SK-N-SH treated with all-trans-retinoic acid at 6 μM for 48 hours (cell line): ENCODE results near the gene KLHL26.

Source experiments
- ARNTL ChIP-seq: fragments of 450-650 bp; formaldehyde crosslinking; IDR thresholded peaks from 2 replicates; pipeline ENCODE4 v1.5.0; 2020; ENCODE audit warnings: low read depth, mild to moderate bottlenecking, moderate library complexity, borderline replicate concordance
- CSDC2 ChIP-seq: fragments of 250-450 bp; sonication (Bioruptor Pico); IDR thresholded peaks from 2 replicates; pipeline ENCODE4 v1.5.0; 2020; ENCODE audit warnings: mild to moderate bottlenecking, moderate library complexity
- ESRRG ChIP-seq: fragments of 250-450 bp; sonication (Bioruptor Pico); IDR thresholded peaks from 2 replicates; pipeline ENCODE4 v1.6.1; 2021; ENCODE audit warnings: mild to moderate bottlenecking
- SNAI2 ChIP-seq: fragments of 250-450 bp; sonication (Bioruptor Pico); IDR thresholded peaks from 2 replicates; pipeline ENCODE4 v1.5.0; 2020; ENCODE audit warnings: mild to moderate bottlenecking, moderate library complexity
- TCF4 ChIP-seq: fragments of 250-450 bp; sonication (Bioruptor Pico); IDR thresholded peaks from 2 replicates; pipeline ENCODE4 v1.8.0; 2021; ENCODE audit warnings: mild to moderate bottlenecking, moderate library complexity, borderline replicate concordance
- ZC3H10 ChIP-seq: fragments of 250-450 bp; sonication (Bioruptor Pico); IDR thresholded peaks from 2 replicates; pipeline ENCODE4 v1.5.1; 2021; ENCODE audit warnings: mild to moderate bottlenecking, moderate library complexity
- ZNF8 ChIP-seq: fragments of 450-650 bp; formaldehyde crosslinking; IDR thresholded peaks from 2 replicates; pipeline ENCODE4 v1.5.0; 2020; ENCODE audit warnings: mild to moderate bottlenecking, moderate library complexity
- TF ChIP-seq, protein P1 (sequence below): fragments of 250-450 bp; sonication (Bioruptor Pico); IDR thresholded peaks from 2 replicates; pipeline ENCODE4 v1.5.1; 2020; ENCODE audit warnings: low read depth, mild to moderate bottlenecking, moderate library complexity
- TF ChIP-seq, protein P2 (sequence below): fragments of 250-450 bp; sonication (Bioruptor Pico); IDR thresholded peaks from 2 replicates; pipeline ENCODE4 v1.8.0; 2020; ENCODE audit warnings: mild to moderate bottlenecking, moderate library complexity, borderline replicate concordance
- TF ChIP-seq, protein P3 (sequence below): fragments of 250-450 bp; sonication (Bioruptor Pico); IDR thresholded peaks from 2 replicates; pipeline ENCODE4 v1.5.1; 2021; ENCODE audit warnings: mild to moderate bottlenecking, moderate library complexity

- TF ChIP-seq, protein P1, sequence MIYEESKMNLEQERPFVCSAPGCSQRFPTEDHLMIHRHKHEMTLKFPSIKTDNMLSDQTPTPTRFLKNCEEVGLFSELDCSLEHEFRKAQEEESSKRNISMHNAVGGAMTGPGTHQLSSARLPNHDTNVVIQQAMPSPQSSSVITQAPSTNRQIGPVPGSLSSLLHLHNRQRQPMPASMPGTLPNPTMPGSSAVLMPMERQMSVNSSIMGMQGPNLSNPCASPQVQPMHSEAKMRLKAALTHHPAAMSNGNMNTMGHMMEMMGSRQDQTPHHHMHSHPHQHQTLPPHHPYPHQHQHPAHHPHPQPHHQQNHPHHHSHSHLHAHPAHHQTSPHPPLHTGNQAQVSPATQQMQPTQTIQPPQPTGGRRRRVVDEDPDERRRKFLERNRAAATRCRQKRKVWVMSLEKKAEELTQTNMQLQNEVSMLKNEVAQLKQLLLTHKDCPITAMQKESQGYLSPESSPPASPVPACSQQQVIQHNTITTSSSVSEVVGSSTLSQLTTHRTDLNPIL (CRISPR knock-in tag) = no peak
- TF ChIP-seq, protein P2, sequence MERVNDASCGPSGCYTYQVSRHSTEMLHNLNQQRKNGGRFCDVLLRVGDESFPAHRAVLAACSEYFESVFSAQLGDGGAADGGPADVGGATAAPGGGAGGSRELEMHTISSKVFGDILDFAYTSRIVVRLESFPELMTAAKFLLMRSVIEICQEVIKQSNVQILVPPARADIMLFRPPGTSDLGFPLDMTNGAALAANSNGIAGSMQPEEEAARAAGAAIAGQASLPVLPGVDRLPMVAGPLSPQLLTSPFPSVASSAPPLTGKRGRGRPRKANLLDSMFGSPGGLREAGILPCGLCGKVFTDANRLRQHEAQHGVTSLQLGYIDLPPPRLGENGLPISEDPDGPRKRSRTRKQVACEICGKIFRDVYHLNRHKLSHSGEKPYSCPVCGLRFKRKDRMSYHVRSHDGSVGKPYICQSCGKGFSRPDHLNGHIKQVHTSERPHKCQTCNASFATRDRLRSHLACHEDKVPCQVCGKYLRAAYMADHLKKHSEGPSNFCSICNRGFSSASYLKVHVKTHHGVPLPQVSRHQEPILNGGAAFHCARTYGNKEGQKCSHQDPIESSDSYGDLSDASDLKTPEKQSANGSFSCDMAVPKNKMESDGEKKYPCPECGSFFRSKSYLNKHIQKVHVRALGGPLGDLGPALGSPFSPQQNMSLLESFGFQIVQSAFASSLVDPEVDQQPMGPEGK (CRISPR knock-in tag) = no peak
- TF ChIP-seq SNAI2 (CRISPR knock-in tag) = no peak
- TF ChIP-seq, protein P3, sequence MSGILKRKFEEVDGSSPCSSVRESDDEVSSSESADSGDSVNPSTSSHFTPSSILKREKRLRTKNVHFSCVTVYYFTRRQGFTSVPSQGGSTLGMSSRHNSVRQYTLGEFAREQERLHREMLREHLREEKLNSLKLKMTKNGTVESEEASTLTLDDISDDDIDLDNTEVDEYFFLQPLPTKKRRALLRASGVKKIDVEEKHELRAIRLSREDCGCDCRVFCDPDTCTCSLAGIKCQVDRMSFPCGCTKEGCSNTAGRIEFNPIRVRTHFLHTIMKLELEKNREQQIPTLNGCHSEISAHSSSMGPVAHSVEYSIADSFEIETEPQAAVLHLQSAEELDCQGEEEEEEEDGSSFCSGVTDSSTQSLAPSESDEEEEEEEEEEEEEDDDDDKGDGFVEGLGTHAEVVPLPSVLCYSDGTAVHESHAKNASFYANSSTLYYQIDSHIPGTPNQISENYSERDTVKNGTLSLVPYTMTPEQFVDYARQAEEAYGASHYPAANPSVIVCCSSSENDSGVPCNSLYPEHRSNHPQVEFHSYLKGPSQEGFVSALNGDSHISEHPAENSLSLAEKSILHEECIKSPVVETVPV (CRISPR knock-in tag) = no peak
- TF ChIP-seq TCF4 (CRISPR knock-in tag) = no peak
- TF ChIP-seq ARNTL (CRISPR knock-in tag) = no peak
- TF ChIP-seq ZNF8 = no peak
- TF ChIP-seq CSDC2 = no peak
- TF ChIP-seq ESRRG (CRISPR knock-in tag) = no peak
- no peak for TF ChIP-seq ZC3H10
Observed at GRCh38 chr19:18608102-18608804, 28.6 kb upstream of the KLHL26 start.
